Breast epithelium (tissue), 4 donors: ENCODE data around the gene SMAD9. TPM values are rescaled to one million over a fixed set of nuclear protein-coding genes. Genes with fewer than 3 reads are reported as not detected.

Experiments used
- DNase-seq, 2 donors: peaks; one replicate each; pipeline ENCODE4 v3.0.0-alpha.2; 2019; ENCODE audit warnings: low spot score in 2 of 2
- H3K27ac ChIP-seq, 2 donors: fragments of 200-600 bp; sonication (generic) in 1 of 2; one replicate each; pipeline ENCODE4 v1.5.1; 2016 to 2019; ENCODE audit warnings: mild to moderate bottlenecking in 1 of 2
- H3K27me3 ChIP-seq, 2 donors: fragments of 200-600 bp; sonication (generic) in 1 of 2; one replicate each; pipeline versions ENCODE4 v1.5.1 to v1.6.0; 2017 to 2019; ENCODE audit warnings: control low read depth in 1 of 2, mild to moderate bottlenecking in 1 of 2
- H3K36me3 ChIP-seq: fragments of 200-600 bp; one replicate; pipeline ENCODE4 v1.5.1; 2019
- H3K4me1 ChIP-seq, 2 donors: fragments of 200-600 bp; sonication (generic); one replicate each; pipeline ENCODE4 v1.5.1; 2016 to 2019; ENCODE audit warnings: control low read depth in 1 of 2
- H3K4me3 ChIP-seq, 3 donors: fragments of 200-600 bp; sonication (generic); 1 replicate in 2 of 3; 2 replicates in 1 of 3; pipeline ENCODE4 v1.5.1; 2016 to 2019; ENCODE audit warnings: mild to moderate bottlenecking in 3 of 3, moderate library complexity in 2 of 3
- H3K9me3 ChIP-seq, 2 donors: fragments of 200-600 bp; sonication (generic) in 1 of 2; one replicate each; pipeline ENCODE4 v1.5.1; 2016 to 2019; ENCODE audit warnings: control low read depth in 1 of 2
- CTCF ChIP-seq, 3 donors: fragments of 450-650 bp; IDR thresholded peaks; one replicate each; pipeline ENCODE4 v1.5.1; 2016 to 2017; ENCODE audit warnings: antibody characterized with exemption in 3 of 3, mild to moderate bottlenecking in 3 of 3, moderate library complexity in 3 of 3
- POLR2A ChIP-seq: fragments of 450-650 bp; IDR thresholded peaks from one replicate; pipeline ENCODE4 v1.6.1; 2016; ENCODE audit warnings: antibody characterized with exemption, mild to moderate bottlenecking, moderate library complexity
- POLR2AphosphoS5 ChIP-seq, 3 donors: sonication (generic); formaldehyde crosslinking; IDR thresholded peaks; one replicate each; pipeline ENCODE4 v1.6.1; 2017; ENCODE audit warnings: antibody characterized with exemption in 3 of 3
- intact Hi-C: fragments of 100-400 bp; cut with DNase I; formaldehyde crosslinking; loops from one replicate; pipeline ENCODE4 v1.15.1; 2023; ENCODE audit warnings: low total_unique reads
- total RNA-seq, 3 donors: library from RNA; depleted of rRNA; stranded (reverse); fragments of >200 nt; gene quantifications; one replicate each; pipeline ENCODE4 v1.1.0, GENCODE V29; 2016

Gene SMAD9
- total RNA-seq, 3 donors from 2014 or later, result 5.3 to 7.5 (median 5.9) TPM

GRCh38 chr13:36905944-36906343, 14.1 kb downstream of the SMAD9 start:
- Histone ChIP-seq H3K27me3 (no peaks in the 10 kb centered on the region), H3K4me1 (no peaks in the 10 kb centered on the region), H3K36me3 (no peaks in the 10 kb centered on the region), H3K27ac (no peak overlapping the region), H3K4me3 (no peak overlapping the region), H3K9me3 (no peaks in the 10 kb centered on the region)
- TF ChIP-seq POLR2A, result no peak
- no peak for TF ChIP-seq CTCF (IDR thresholded peaks at IDR 0.05)
- no peak for TF ChIP-seq POLR2AphosphoS5 (IDR thresholded peaks at IDR 0.05)
- no peak for DNase-seq
- intact Hi-C loops, result no loop called here

GRCh38 chr13:36903925-36904595, 16.0 kb downstream of the SMAD9 start:
- no peak for DNase-seq
- Histone ChIP-seq H3K9me3 (no peaks in the 10 kb centered on the region), H3K36me3 (no peaks in the 10 kb centered on the region), H3K4me1 (no peaks in the 10 kb centered on the region), H3K27me3 (no peaks in the 10 kb centered on the region), H3K4me3 (no peak overlapping the region), H3K27ac (no peak overlapping the region)
- intact Hi-C loops, result no loop called here
- TF ChIP-seq CTCF (IDR thresholded peaks at IDR 0.05) (no peak), POLR2AphosphoS5 (IDR thresholded peaks at IDR 0.05) (no peak), POLR2A (no peak)

GRCh38 chr13:36897054-36897616, 22.9 kb downstream of the SMAD9 start:
- Histone ChIP-seq H3K27ac (no peak overlapping the region), H3K4me3 (no peak overlapping the region)
- intact Hi-C loops, result no loop called here

GRCh38 chr13:36891752-36892151, 28.3 kb downstream of the SMAD9 start:
- no peak for DNase-seq
- intact Hi-C loops, result no loop called here
- no peaks in the 10 kb centered on the region for H3K9me3 ChIP-seq
- H3K4me3 ChIP-seq, result no peak overlapping the region
- H3K27ac ChIP-seq, result peak overlapping the region in 1 of 2 donors; percentile 33
- TF ChIP-seq POLR2AphosphoS5 (IDR thresholded peaks at IDR 0.05) (no peak), POLR2A (no peak), CTCF (IDR thresholded peaks at IDR 0.05) (no peak)
- no peaks in the 10 kb centered on the region for H3K4me1 ChIP-seq
- H3K27me3 ChIP-seq, result no peaks in the 10 kb centered on the region
- no peaks in the 10 kb centered on the region for H3K36me3 ChIP-seq

More at GRCh38 chr13:36897054-36897616, 22.9 kb downstream of the SMAD9 start:
- Histone ChIP-seq H3K36me3 (no peaks in the 10 kb centered on the region), H3K27me3 (no peaks in the 10 kb centered on the region), H3K4me1 (no peaks in the 10 kb centered on the region), H3K9me3 (no peaks in the 10 kb centered on the region)
- TF ChIP-seq POLR2AphosphoS5 (IDR thresholded peaks at IDR 0.05) (no peak), CTCF (IDR thresholded peaks at IDR 0.05) (no peak), POLR2A (no peak)
- DNase-seq, result no peak

GRCh38 chr13:36888645-36889044, 31.4 kb downstream of the SMAD9 start:
- Histone ChIP-seq H3K36me3 (no peaks in the 10 kb centered on the region), H3K4me3 (no peak overlapping the region), H3K27me3 (no peaks in the 10 kb centered on the region), H3K9me3 (no peaks in the 10 kb centered on the region), H3K27ac (no peak overlapping the region), H3K4me1 (no peaks in the 10 kb centered on the region)
- TF ChIP-seq CTCF (IDR thresholded peaks at IDR 0.05), result no peak
- no peak for TF ChIP-seq POLR2A
- no peak for TF ChIP-seq POLR2AphosphoS5 (IDR thresholded peaks at IDR 0.05)
- no peak for DNase-seq
- intact Hi-C loops, result no loop called here
